Transverse colon (tissue), 4 donors: ENCODE results near the gene IL5RA. TPM values are rescaled to one million over a fixed set of nuclear protein-coding genes. Genes with fewer than 3 reads are reported as not detected.

Source experiments
- DNase-seq: peaks from one replicate; pipeline ENCODE4 v3.0.0-alpha.2; 2019
- H3K27ac ChIP-seq, 4 donors: fragments of 200-600 bp; sonication (generic); 2 replicates each; pipeline ENCODE4 v1.5.1; 2016 to 2018; ENCODE audit warnings: inconsistent platforms in 4 of 4
- H3K27me3 ChIP-seq: fragments of 200-600 bp; sonication (generic); 2 replicates; pipeline ENCODE4 v1.5.1; 2017; ENCODE audit warnings: inconsistent platforms
- H3K36me3 ChIP-seq, 4 donors: fragments of 200-600 bp; sonication (generic); 2 replicates each; pipeline ENCODE4 v1.5.1; 2017 to 2019; ENCODE audit warnings: inconsistent platforms in 4 of 4
- H3K4me1 ChIP-seq, 4 donors: fragments of 200-600 bp; sonication (generic); 2 replicates each; pipeline ENCODE4 v1.5.1; 2017 to 2020; ENCODE audit warnings: inconsistent platforms in 4 of 4
- H3K4me3 ChIP-seq, 4 donors: fragments of 200-600 bp; sonication (generic); 1 replicate in 1 of 4; 2 replicates in 3 of 4; pipeline versions ENCODE4 v1.5.1 to v1.6.1; 2017 to 2019; ENCODE audit warnings: inconsistent platforms in 4 of 4
- H3K9me3 ChIP-seq, 2 donors: fragments of 200-600 bp; sonication (generic); 2 replicates each; pipeline ENCODE4 v1.5.1; 2017 to 2019; ENCODE audit warnings: inconsistent platforms in 2 of 2
- EP300 ChIP-seq: sonication (generic); formaldehyde crosslinking; IDR thresholded peaks from one replicate; pipeline ENCODE4 v1.6.1; 2017; ENCODE audit warnings: antibody characterized with exemption, low read depth
- POLR2A ChIP-seq: fragments of 450-650 bp; IDR thresholded peaks from one replicate; pipeline ENCODE4 v1.6.1; 2016; ENCODE audit warnings: antibody characterized with exemption, mild to moderate bottlenecking, moderate library complexity
- POLR2AphosphoS5 ChIP-seq, 3 donors: sonication (generic); formaldehyde crosslinking; IDR thresholded peaks; one replicate each; pipeline ENCODE4 v1.6.1; 2016; ENCODE audit warnings: antibody characterized with exemption in 3 of 3
- WGBS, 2 donors: methylation state at CpG; one replicate each; pipeline ENCODE4 v1.1.5; 2018; ENCODE audit warnings: low coverage in 1 of 2; 5-methylcytosine and 5-hydroxymethylcytosine counted together
- in situ Hi-C, 4 donors: fragments of 200-750 bp; cut with MboI; loops; one replicate each; pipeline versions ENCODE4 v1.15.0 to v1.15.1; 2017; ENCODE audit warnings: low sequenced_read_pairs in 3 of 4, low pct_ligation_motif_present in 1 of 4, low pct_unique_long_range_greater_than_20kb in 1 of 4
- intact Hi-C: fragments of 100-400 bp; cut with DNase I; formaldehyde crosslinking; loops from one replicate; pipeline ENCODE4 v1.15.1; 2023; ENCODE audit warnings: low total_unique reads
- total RNA-seq, 4 donors: library from RNA; depleted of rRNA; stranded (reverse); fragments of >200 nt; gene quantifications; one replicate each; pipeline ENCODE4 v1.1.0, GENCODE V29; 2016
- TF ChIP-seq, protein P1 (sequence below), 5 experiments: fragments of 200-600 bp in 3 of 5; fragments of 450-650 bp in 2 of 5; sonication (generic) in 3 of 5; IDR thresholded peaks; 1 replicate in 2 of 5; 2 replicates in 3 of 5; pipeline ENCODE4 v1.5.1; 2016 to 2017; ENCODE audit warnings: antibody characterized with exemption in 5 of 5, inconsistent platforms in 3 of 5, mild to moderate bottlenecking in 2 of 5, moderate library complexity in 1 of 5

Gene IL5RA
- total RNA-seq, 4 donors from 2014 or later, result 0.27 to 0.95 TPM; not detected in 2

- in situ Hi-C loops (no loop called here), intact Hi-C loops (no loop called here)
- Histone ChIP-seq H3K27ac (no peak overlapping the region), H3K4me1 (no peaks in the 10 kb centered on the region), H3K36me3 (no peaks in the 10 kb centered on the region), H3K9me3 (no peaks in the 10 kb centered on the region), H3K4me3 (no peak overlapping the region), H3K27me3 (no peaks in the 10 kb centered on the region)
- no peak for DNase-seq
- TF ChIP-seq POLR2AphosphoS5 (IDR thresholded peaks at IDR 0.05) (no peak), EP300 (no peak), POLR2A (no peak)
- TF ChIP-seq, protein P1, sequence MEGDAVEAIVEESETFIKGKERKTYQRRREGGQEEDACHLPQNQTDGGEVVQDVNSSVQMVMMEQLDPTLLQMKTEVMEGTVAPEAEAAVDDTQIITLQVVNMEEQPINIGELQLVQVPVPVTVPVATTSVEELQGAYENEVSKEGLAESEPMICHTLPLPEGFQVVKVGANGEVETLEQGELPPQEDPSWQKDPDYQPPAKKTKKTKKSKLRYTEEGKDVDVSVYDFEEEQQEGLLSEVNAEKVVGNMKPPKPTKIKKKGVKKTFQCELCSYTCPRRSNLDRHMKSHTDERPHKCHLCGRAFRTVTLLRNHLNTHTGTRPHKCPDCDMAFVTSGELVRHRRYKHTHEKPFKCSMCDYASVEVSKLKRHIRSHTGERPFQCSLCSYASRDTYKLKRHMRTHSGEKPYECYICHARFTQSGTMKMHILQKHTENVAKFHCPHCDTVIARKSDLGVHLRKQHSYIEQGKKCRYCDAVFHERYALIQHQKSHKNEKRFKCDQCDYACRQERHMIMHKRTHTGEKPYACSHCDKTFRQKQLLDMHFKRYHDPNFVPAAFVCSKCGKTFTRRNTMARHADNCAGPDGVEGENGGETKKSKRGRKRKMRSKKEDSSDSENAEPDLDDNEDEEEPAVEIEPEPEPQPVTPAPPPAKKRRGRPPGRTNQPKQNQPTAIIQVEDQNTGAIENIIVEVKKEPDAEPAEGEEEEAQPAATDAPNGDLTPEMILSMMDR (IDR thresholded peaks at IDR 0.05), result no peak
- WGBS, 2 donors, result 61 to 64% methylated on average over 3 to 5 of the region's 5 CpGs
Observed at GRCh38 chr3:3071136-3071535, 39.0 kb downstream of the IL5RA start.

GRCh38 chr3:3069723-3070122 lies 40.5 kb downstream of the IL5RA start:
- Histone ChIP-seq H3K9me3 (no peaks in the 10 kb centered on the region), H3K4me3 (no peak overlapping the region), H3K4me1 (no peaks in the 10 kb centered on the region), H3K36me3 (no peaks in the 10 kb centered on the region), H3K27ac (no peak overlapping the region), H3K27me3 (no peaks in the 10 kb centered on the region)
- no peak for TF ChIP-seq EP300
- TF ChIP-seq, protein P1 (IDR thresholded peaks at IDR 0.05), result no peak
- no peak for TF ChIP-seq POLR2AphosphoS5 (IDR thresholded peaks at IDR 0.05)
- no peak for TF ChIP-seq POLR2A
- in situ Hi-C loops (no loop called here), intact Hi-C loops (no loop called here)
- DNase-seq, result no peak
- 82% methylated on average over 3 to 5 of the region's 5 CpGs for WGBS, 2 donors

DNA sequence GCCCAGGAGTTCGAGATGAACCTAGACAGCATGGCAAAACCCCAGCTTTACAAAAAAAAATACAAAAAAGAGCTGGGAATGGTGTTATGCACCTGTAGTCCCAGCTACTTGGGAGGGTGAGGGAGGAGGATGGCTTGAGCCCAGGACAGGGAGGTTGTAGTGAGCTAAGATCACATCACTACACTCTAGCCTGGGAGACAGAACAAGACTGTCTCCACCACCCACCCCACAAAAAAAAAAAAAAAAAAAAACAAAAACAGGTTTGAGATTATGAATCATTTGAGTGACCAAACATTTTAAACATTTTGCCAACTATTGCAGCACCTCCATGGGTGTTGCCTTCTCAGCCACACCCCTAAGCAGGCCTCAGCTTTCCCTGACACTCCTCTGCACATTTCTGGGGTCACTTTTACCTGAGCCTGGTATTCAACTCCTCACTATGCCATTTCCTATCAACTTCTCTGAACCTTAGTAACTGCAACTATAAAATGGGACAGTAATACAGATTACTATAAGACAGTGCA lies 41.8 kb downstream of the IL5RA start:
- Histone ChIP-seq H3K27ac (no peak overlapping the region), H3K27me3 (no peaks in the 10 kb centered on the region), H3K4me1 (no peaks in the 10 kb centered on the region), H3K9me3 (no peaks in the 10 kb centered on the region), H3K4me3 (no peak overlapping the region), H3K36me3 (no peaks in the 10 kb centered on the region)
- no peak for DNase-seq
- intact Hi-C loops, result no loop called here
- in situ Hi-C loops, result no loop called here
- 92% methylated on average over 1 of the region's 1 CpG; no CpG with 5 or more reads in 1 of the 2 donors for WGBS, 2 donors
- TF ChIP-seq EP300 (no peak), POLR2AphosphoS5 (IDR thresholded peaks at IDR 0.05) (no peak), POLR2A (no peak)
- TF ChIP-seq, protein P1 (IDR thresholded peaks at IDR 0.05), result no peak

- DNase-seq, result no peak
- H3K27me3 ChIP-seq, result no peaks in the 10 kb centered on the region
- WGBS, 2 donors, result 90% methylated on average over 4 of the region's 4 CpGs
- no peaks in the 10 kb centered on the region for H3K4me1 ChIP-seq
- in situ Hi-C loops (no loop called here), intact Hi-C loops (no loop called here)
- TF ChIP-seq, protein P1 (IDR thresholded peaks at IDR 0.05), result no peak
- no peak for TF ChIP-seq POLR2AphosphoS5 (IDR thresholded peaks at IDR 0.05)
- no peak for TF ChIP-seq POLR2A
- no peak for TF ChIP-seq EP300
- H3K9me3 ChIP-seq, result no peaks in the 10 kb centered on the region
- H3K4me3 ChIP-seq, result no peak overlapping the region
- H3K27ac ChIP-seq, result no peak overlapping the region
- no peaks in the 10 kb centered on the region for H3K36me3 ChIP-seq
Observed at GRCh38 chr3:3066910-3067309, 43.3 kb downstream of the IL5RA start.
